Pons (tissue), 1 donor: Measurements from ENCODE around the gene NOS1AP.
A peak's percentile ranks its signal among the peaks of the same experiment; 100 is the strongest.

Experiments used
- DNase-seq: peaks from one replicate; pipeline ENCODE4 v3.0.0-alpha.2; 2016; ENCODE audit warnings: low spot score

The NOS1AP gene

GRCh38 chr1:162138599-162139181 lies 69.2 kb downstream of the NOS1AP start:
- no peak for DNase-seq

GRCh38 chr1:162139211-162139610 lies 69.7 kb downstream of the NOS1AP start:
- peak; percentile 92 for DNase-seq

GRCh38 chr1:162141281-162142054 lies 72.0 kb downstream of the NOS1AP start:
- no peak for DNase-seq

GRCh38 chr1:162142968-162143367 lies 73.5 kb downstream of the NOS1AP start:
- DNase-seq = no peak

GRCh38 chr1:162144268-162144667 lies 74.8 kb downstream of the NOS1AP start:
- no peak for DNase-seq

GRCh38 chr1:162144853-162145252 lies 75.4 kb downstream of the NOS1AP start:
- no peak for DNase-seq

GRCh38 chr1:162145280-162145965 lies 75.9 kb downstream of the NOS1AP start:
- DNase-seq = peak; percentile 70

- no peak for DNase-seq
Measured at GRCh38 chr1:162145966-162146696, 76.6 kb downstream of the NOS1AP start.

GRCh38 chr1:162147760-162148159 lies 78.3 kb downstream of the NOS1AP start:
- DNase-seq = no peak

- no peak for DNase-seq
Measured at GRCh38 chr1:162150112-162150511, 80.6 kb downstream of the NOS1AP start.

- DNase-seq = no peak
Measured at GRCh38 chr1:162151900-162152829, 82.7 kb downstream of the NOS1AP start.

- no peak for DNase-seq
Measured at GRCh38 chr1:162153374-162153773, 83.9 kb downstream of the NOS1AP start.

GRCh38 chr1:162157469-162157868 lies 88.0 kb downstream of the NOS1AP start:
- DNase-seq = no peak

- DNase-seq = no peak
Measured at GRCh38 chr1:162158624-162159271, 89.3 kb downstream of the NOS1AP start.

GRCh38 chr1:162159515-162159914 lies 90.0 kb downstream of the NOS1AP start:
- no peak for DNase-seq

GRCh38 chr1:162161916-162162550 lies 92.5 kb downstream of the NOS1AP start:
- DNase-seq = no peak

GRCh38 chr1:162165528-162165927 lies 96.0 kb downstream of the NOS1AP start:
- peak; percentile 92 for DNase-seq

- no peak for DNase-seq
Measured at GRCh38 chr1:162166917-162167615, 97.6 kb downstream of the NOS1AP start.

- DNase-seq = peak; percentile 70
Measured at GRCh38 chr1:162168261-162168660, 98.8 kb downstream of the NOS1AP start.
